A549 (cell line): ENCODE data around the gene NCS1.

Experiments
- BHLHE40 ChIP-seq: IDR thresholded peaks from 2 replicates; pipeline ENCODE4 v1.6.1; 2012; ENCODE audit warnings: low read depth, low read length, inconsistent platforms
- CEBPB ChIP-seq, 2 experiments: fragments of >200 bp in 1 of 2; sonication (Bioruptor Twin) in 1 of 2; formaldehyde crosslinking in 1 of 2; IDR thresholded peaks; 2 replicates each; pipeline ENCODE4 v1.6.1; 2012 to 2016
- CTCF ChIP-seq: fragments of >200 bp; sonication (Bioruptor Twin); formaldehyde crosslinking; IDR thresholded peaks from 3 replicates; pipeline ENCODE4 v1.5.1; 2016
- ELK1 ChIP-seq: fragments of 150-350 bp; IDR thresholded peaks from 2 replicates; pipeline ENCODE4 v1.6.1; 2014; ENCODE audit warnings: low read depth, mild to moderate bottlenecking, low read length
- HMGXB4 ChIP-seq: fragments of 250-450 bp; sonication (Bioruptor Pico); IDR thresholded peaks from 2 replicates; pipeline ENCODE4 v1.5.0; 2021; ENCODE audit warnings: mild to moderate bottlenecking, moderate library complexity, borderline replicate concordance
- JUNB ChIP-seq: fragments of >200 bp; sonication (Bioruptor Twin); formaldehyde crosslinking; IDR thresholded peaks from 2 replicates; pipeline ENCODE4 v1.6.1; 2016
- MAX ChIP-seq: IDR thresholded peaks from 2 replicates; pipeline ENCODE4 v1.6.1; 2012
- NR3C1 ChIP-seq: fragments of >200 bp; sonication (Bioruptor Twin); formaldehyde crosslinking; IDR thresholded peaks from 3 replicates; pipeline ENCODE4 v1.6.1; 2017
- POLR2A ChIP-seq: IDR thresholded peaks from 2 replicates; pipeline ENCODE4 v1.6.1; 2012; ENCODE audit warnings: mild to moderate bottlenecking, low read length
- USF2 ChIP-seq: fragments of 450-650 bp; IDR thresholded peaks from 2 replicates; pipeline ENCODE4 v1.6.1; 2014; ENCODE audit warnings: antibody characterized with exemption

- TF ChIP-seq POLR2A (no peak), BHLHE40 (no peak), CTCF (no peak), USF2 (no peak), MAX (no peak), NR3C1 (no peak), ELK1 (no peak), JUNB (no peak), HMGXB4 (no peak), CEBPB (IDR thresholded peaks at IDR 0.05) (no peak)
Observed at GRCh38 chr9:130128251-130128650, 44.0 kb upstream of the NCS1 start.
